LHCN-M2 (cell line): ENCODE data around the gene EIF5B. TPM values are rescaled to one million over a fixed set of nuclear protein-coding genes. Genes with fewer than 3 reads are reported as not detected.
A peak's percentile ranks its signal among the peaks of the same experiment; 100 is the strongest.
"Not testable (repeated sequence)": the region's sequence is repeated elsewhere in the genome, so short reads cannot be mapped to it uniquely, and the experiment has no call there.

Experiments used
- DNase-seq: peaks from one replicate; pipeline ENCODE4 v3.0.0-alpha.2; 2012; ENCODE audit warnings: low read depth
- polyA plus RNA-seq: library from polyadenylated mRNA; unstranded; fragments of >200 nt; gene quantifications from one replicate; pipeline ENCODE4 v1.2.1, GENCODE V29; 2012; ENCODE audit warnings: missing spikeins
- total RNA-seq: library from RNA; depleted of rRNA; stranded (reverse); fragments of >200 nt; gene quantifications from 2 replicates; pipeline ENCODE4 v1.2.3, GENCODE V29; 2014; rRNA removed

Gene EIF5B, protein sequence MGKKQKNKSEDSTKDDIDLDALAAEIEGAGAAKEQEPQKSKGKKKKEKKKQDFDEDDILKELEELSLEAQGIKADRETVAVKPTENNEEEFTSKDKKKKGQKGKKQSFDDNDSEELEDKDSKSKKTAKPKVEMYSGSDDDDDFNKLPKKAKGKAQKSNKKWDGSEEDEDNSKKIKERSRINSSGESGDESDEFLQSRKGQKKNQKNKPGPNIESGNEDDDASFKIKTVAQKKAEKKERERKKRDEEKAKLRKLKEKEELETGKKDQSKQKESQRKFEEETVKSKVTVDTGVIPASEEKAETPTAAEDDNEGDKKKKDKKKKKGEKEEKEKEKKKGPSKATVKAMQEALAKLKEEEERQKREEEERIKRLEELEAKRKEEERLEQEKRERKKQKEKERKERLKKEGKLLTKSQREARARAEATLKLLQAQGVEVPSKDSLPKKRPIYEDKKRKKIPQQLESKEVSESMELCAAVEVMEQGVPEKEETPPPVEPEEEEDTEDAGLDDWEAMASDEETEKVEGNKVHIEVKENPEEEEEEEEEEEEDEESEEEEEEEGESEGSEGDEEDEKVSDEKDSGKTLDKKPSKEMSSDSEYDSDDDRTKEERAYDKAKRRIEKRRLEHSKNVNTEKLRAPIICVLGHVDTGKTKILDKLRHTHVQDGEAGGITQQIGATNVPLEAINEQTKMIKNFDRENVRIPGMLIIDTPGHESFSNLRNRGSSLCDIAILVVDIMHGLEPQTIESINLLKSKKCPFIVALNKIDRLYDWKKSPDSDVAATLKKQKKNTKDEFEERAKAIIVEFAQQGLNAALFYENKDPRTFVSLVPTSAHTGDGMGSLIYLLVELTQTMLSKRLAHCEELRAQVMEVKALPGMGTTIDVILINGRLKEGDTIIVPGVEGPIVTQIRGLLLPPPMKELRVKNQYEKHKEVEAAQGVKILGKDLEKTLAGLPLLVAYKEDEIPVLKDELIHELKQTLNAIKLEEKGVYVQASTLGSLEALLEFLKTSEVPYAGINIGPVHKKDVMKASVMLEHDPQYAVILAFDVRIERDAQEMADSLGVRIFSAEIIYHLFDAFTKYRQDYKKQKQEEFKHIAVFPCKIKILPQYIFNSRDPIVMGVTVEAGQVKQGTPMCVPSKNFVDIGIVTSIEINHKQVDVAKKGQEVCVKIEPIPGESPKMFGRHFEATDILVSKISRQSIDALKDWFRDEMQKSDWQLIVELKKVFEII
- 13.7 and 25.2 TPM in 2 replicates for total RNA-seq
- 23.8 TPM for polyA plus RNA-seq

- DNase-seq: peak; percentile 96
Measured at GRCh38 chr2:99337113-99338028, at the start of gene EIF5B. EIF5B (plus strand) TSS chr2:99337389; CDS start chr2:99337555, 166 bp downstream.

DNA sequence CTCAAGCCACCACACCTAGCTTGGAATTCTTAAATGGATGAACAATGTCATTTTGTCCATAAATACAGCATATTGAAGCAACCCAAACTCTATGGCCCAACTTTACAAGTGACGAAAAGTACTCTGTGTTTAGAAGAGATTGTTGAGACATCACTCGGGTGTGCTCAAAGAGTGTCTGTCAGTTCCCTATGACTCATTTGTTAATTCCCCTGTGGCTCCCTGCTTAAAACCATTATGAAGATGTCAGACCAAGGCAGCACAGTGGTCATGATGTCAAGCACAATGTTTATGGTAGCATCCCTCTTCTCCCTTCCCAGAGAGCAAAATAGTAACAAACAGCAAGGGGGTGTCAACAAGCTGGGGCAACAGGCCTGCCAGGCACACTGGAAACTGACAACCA, 39.2 kb upstream of the EIF5B start:
- DNase-seq: peak; percentile 74

GRCh38 chr2:99299580-99299979, 37.6 kb upstream of the EIF5B start:
- no peak for DNase-seq

DNA sequence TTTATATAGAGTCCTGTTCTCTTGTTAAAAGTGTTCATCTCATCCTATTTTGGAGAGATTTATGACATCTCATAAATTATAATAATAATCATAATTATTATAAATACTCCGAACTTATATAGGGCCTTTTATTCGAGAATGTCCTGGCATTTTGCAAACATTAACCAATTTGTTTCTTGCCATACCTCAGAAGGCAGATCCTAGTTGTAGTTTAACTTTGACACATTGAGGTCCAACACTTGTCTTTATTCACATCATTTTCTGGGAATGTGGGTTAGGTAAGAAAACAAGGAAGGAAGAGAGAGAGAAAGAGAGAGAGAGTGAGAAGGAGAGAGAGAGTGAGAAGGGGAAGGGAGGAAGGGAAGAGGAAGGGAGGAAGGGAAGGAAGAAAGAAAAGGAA, 36.1 kb upstream of the EIF5B start, which contains the start of gene LYG1:
Gene LYG1, minus strand, starts transcription at position 101 of the 400 bp plus-strand sequence. CDS start 5,527 bp downstream, outside the sequence.
- DNase-seq: not testable (repeated sequence)

- no peak for DNase-seq
Measured at GRCh38 chr2:99317161-99317872, 19.9 kb upstream of the EIF5B start.

GRCh38 chr2:99317873-99318200, 19.4 kb upstream of the EIF5B start:
- DNase-seq: not testable (repeated sequence)

DNA sequence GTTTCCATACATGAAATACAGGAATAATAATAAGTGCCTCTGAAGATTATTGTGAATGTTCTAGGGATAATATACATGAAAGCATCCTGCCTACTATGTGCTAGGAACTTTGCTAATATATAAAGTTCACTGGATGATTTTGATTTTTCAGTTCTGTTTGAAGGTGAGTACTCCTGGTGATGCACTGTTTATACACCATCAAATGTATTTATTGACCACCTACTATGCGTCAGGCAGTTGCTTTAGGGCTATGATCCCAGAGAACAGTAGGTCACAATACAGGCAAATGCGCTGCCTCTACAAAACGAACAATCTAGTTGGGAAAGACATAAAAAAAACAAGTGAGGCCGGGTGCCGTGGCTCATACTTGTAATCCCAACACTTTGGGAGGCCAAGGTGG, 11.8 kb upstream of the EIF5B start:
- no peak for DNase-seq

DNA sequence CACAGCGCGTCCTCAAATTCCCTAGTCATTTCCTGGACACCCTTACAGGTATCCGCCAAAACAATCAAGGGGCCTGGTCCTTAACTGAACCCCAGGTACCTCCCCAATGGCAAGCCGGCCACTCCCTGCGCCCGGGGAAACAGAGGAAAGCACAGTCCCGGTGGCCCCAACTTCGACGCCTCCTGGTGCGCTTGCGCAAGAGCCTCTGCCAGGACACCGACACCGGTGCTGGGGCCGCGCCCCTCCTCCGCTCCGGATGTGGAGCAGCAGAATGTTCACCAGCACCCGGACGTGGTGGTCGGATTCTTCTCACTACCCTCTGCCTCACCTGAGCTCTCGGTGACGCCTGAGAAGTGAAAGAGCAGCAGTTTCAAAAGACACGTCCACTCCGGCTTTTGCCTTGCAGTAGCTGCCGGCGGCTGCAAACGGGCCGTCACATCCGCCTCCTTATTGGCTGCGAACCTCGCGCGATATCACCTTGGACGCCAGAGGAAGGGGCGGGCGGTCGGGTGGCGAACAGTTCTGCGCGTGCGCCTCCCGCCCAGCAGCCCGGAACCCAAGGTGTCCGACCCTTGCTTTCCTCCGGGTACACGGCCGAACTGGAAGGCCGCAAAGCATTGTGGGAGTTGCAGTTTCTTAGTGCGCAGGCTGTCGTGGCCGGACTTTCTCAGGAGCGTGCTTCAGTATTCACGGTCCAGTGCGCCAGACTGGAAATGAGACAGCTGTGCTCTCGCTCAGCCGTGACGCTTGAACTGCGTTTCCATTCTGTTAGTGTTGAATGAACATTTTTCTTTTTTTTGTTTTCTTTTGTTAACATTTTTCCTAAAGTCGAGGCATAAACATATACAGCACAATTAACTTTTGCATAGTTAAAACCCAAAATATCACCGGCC, 1.0 kb upstream of the EIF5B start, which contains the start of gene TXNDC9:
Gene TXNDC9, minus strand, starts transcription at position 423 of the 893 bp plus-strand sequence. CDS start 3,123 bp downstream, outside the sequence.
- peak; percentile 99 for DNase-seq

GRCh38 chr2:99336804-99337112, 431 bp upstream of the EIF5B start:
- DNase-seq: no peak

DNA sequence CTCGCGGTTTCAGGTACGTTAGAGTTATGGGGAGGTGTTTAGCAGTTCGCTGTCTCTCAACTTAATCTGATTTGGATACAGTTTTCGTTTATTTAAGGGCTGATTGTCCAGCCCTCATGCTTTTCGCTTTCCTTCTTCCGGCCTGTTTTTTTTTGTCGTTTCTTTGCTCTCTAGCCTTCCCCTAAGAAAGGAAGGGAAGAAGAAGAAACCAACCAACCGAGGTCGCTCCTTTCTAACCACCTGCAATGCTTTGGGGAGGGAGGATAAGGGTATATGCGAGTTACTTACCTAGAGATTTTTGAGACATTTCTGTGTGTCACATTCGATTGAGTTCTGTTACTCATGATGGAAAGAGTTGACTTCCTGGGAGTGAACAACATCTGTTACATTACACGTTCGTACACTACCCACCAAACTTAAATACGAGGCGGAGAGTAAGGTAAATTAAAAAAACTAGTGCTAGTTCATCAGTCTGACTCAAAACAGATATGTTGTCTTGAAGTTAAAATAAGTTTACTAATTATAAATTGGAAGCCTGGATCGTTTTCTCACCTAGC, 918 bp downstream of the EIF5B start:
- DNase-seq: no peak

- no peak for DNase-seq
Measured at GRCh38 chr2:99340669-99341236, 3.6 kb downstream of the EIF5B start.

DNA sequence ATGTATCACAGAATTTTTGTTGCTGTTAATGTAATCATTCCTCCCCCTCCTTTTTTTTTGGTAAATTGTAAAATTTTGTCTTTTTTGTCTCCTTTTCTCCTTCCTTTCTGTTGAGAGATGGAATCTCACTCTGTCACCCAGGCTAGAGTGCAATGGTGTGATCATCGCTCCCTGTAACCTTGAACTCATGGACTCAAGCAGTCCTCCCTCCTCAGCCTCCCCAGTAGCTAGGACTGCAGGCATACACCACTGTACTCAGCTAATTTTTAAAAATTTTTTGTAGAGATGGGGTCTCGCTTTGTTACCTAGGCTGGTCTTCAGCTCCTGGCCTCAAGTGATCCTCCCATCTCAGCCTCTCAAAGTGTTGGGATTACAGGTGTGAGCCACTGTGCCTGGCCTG, 5.3 kb downstream of the EIF5B start:
- no peak for DNase-seq

- not testable (repeated sequence) for DNase-seq
Measured at GRCh38 chr2:99345446-99345845, 8.3 kb downstream of the EIF5B start.

GRCh38 chr2:99346218-99346617, 9.0 kb downstream of the EIF5B start:
- no peak for DNase-seq

DNA sequence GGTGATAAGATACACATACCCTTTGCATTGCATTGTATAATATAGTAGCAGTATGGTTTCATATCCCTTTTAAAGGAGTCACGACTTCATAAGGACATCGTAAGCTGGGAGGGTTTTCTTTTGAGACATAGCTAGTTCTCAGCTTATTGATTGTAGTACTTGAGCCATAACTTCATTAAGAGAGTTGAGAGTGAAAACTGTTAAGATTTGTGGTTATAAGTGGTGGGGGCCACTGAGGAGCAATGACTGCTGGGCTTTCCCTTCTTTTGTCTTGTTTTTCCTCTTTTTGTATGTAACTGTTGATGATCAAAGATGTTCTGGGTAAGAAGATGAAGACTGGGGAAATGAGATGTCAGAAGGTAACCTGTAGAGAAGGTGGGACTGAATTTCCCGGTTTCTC, 11.0 kb downstream of the EIF5B start:
- DNase-seq: no peak

- DNase-seq: no peak
Measured at GRCh38 chr2:99350194-99350593, 13.0 kb downstream of the EIF5B start.

DNA sequence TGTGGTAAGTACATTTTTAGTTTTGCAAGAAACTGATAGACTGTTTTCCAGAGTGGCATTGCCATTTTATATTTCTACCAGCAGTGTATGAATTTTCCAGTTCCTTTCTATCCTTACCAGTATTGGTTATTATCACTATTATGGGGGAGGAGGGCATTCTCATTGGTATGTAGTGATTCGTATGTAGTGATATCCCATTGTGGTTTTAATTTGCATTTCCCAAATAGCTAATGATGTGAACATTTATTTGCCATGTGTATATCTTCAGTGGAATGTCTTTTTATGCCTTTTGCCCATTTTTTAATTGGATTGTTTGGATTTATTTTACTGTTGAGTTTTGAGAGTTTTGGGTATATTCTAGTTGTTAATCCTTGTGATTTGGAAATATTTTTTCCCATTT, 16.9 kb downstream of the EIF5B start:
- peak; percentile 32 for DNase-seq

DNA sequence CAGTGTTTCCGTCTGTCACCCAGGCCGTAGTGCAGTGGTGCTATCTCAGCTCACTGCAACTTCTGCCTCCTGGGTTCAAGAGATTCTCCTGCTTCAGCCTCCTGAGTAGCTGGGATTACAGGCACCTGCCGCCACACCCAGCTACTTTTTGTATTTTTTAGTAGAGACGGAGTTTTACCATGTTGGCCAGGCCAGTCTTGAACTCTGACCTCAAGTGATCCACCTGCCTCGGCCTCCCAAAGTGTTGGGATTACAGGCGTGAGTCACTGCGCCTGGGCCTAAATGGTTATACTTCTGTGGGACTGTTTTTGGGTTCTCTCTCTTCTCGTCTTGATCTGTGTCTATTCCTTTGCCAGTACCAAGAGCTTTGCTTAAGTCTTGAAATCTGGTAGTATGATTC, 17.6 kb downstream of the EIF5B start:
- DNase-seq: not testable (repeated sequence)
